K562 (cell line): Measurements from ENCODE around the gene MDM4. TPM values are rescaled to one million over a fixed set of nuclear protein-coding genes. Genes with fewer than 3 reads are reported as not detected.

Source experiments
- ATAC-seq: fragments of 200-7000 bp; cut with Tn5 transposase; 3 replicates; pipeline ENCODE4 v1.9.1; 2020; ENCODE audit warnings: moderate library complexity
- BruUV-seq: library from RNA; stranded (reverse); fragments of 400-500 nt; replicated peaks from 2 replicates; lab custom pipeline; 2021; lab: Mats Ljungman, UMichigan
- CTCF ChIA-PET: fragments of 300-600 bp; formaldehyde crosslinking; extraction: SDS; loops from one replicate; lab custom pipeline; 2021; ENCODE audit warnings: low intra/inter-chr PET ratio; lab: Yijun Ruan, JAX
- POLR2A ChIA-PET: fragments of 300-600, 350-650 bp; sonication (Branson Sonifier 250); formaldehyde crosslinking; extraction: SDS; loops from one replicate; lab custom pipeline; 2021; ENCODE audit warnings: antibody characterized with exemption, inconsistent platforms; lab: Yijun Ruan, JAX
- DNase-seq, 4 experiments: peaks; one replicate each; pipeline versions ENCODE4 v3.0.0 to v3.0.0-alpha.2; 2011 to 2018; ENCODE audit warnings: low spot score in 3 of 4, mixed read lengths in 3 of 4; ENCODE audit errors: extremely low read depth in 1 of 4
- FAIRE-seq: peaks from 2 replicates; lab custom pipeline; 2011; peaks lifted over from hg19 to GRCh38; lab: Jason Lieb, UNC
- H2AFZ ChIP-seq: 2 replicates; pipeline ENCODE4 v1.6.0; 2011; ENCODE audit warnings: low read depth, low read length, control low read depth, inconsistent platforms
- H3K27ac ChIP-seq: fragments of 200-600 bp; 3 replicates; pipeline ENCODE4 v1.8.0; 2011; ENCODE audit warnings: low read depth, mild to moderate bottlenecking, control low read depth, inconsistent platforms, low read length, moderate library complexity, mixed read lengths; ENCODE audit errors: extremely low read depth
- H3K27me3 ChIP-seq, 2 experiments: fragments of 300-600 bp in 1 of 2; 2 replicates in 1 of 2; 3 replicates in 1 of 2; pipeline versions ENCODE4 v1.6.0 to v1.8.0; 2011; ENCODE audit warnings: inconsistent platforms in 2 of 2, low read length in 2 of 2, mild to moderate bottlenecking in 1 of 2, mixed read lengths in 1 of 2, moderate library complexity in 1 of 2; ENCODE audit not compliant: control insufficient read depth in 2 of 2, insufficient read depth in 2 of 2
- H3K36me3 ChIP-seq: fragments of 300-600 bp; 3 replicates; pipeline ENCODE4 v1.8.0; 2011; ENCODE audit warnings: mild to moderate bottlenecking, low read length, inconsistent platforms; ENCODE audit not compliant: control insufficient read depth, insufficient read depth
- H3K4me1 ChIP-seq, 2 experiments: fragments of 200-600 bp in 1 of 2; replicated peaks in 1 of 2; 2 replicates in 1 of 2; 3 replicates in 1 of 2; pipeline versions ENCODE4 v1.5.1 to v1.8.0; 2011; ENCODE audit warnings: inconsistent platforms in 2 of 2, low read length in 2 of 2, mild to moderate bottlenecking in 1 of 2, mixed read lengths in 1 of 2, moderate library complexity in 1 of 2; ENCODE audit not compliant: control insufficient read depth in 2 of 2, insufficient read depth in 2 of 2
- H3K4me2 ChIP-seq: 2 replicates; pipeline ENCODE4 v1.6.1; 2011; ENCODE audit warnings: low read length, control low read depth, inconsistent platforms, mixed read lengths; ENCODE audit not compliant: insufficient read depth
- H3K4me3 ChIP-seq: fragments of 200-600 bp; sonication (generic), shearing (Covaris generic); 2 replicates; pipeline ENCODE4 v1.5.1; 2016; ENCODE audit warnings: control low read depth, inconsistent platforms
- H3K79me2 ChIP-seq: fragments of 200-600 bp; 3 replicates; pipeline ENCODE4 v1.8.0; 2011; ENCODE audit warnings: low read length, inconsistent platforms; ENCODE audit not compliant: control insufficient read depth, insufficient read depth
- H3K9ac ChIP-seq, 2 experiments: 2 replicates each; pipeline versions ENCODE4 v1.6.0 to v1.6.1; 2011; ENCODE audit warnings: low read depth in 2 of 2, low read length in 2 of 2, control low read depth in 1 of 2, inconsistent platforms in 1 of 2, mild to moderate bottlenecking in 1 of 2, mixed read lengths in 1 of 2; ENCODE audit not compliant: insufficient read depth in 1 of 2
- H3K9me1 ChIP-seq: one replicate; pipeline ENCODE4 v1.6.0; 2011; ENCODE audit warnings: inconsistent platforms, mild to moderate bottlenecking, low read length, moderate library complexity; ENCODE audit not compliant: control insufficient read depth, insufficient read depth
- H3K9me3 ChIP-seq: replicated peaks from 2 replicates; pipeline ENCODE4 v1.5.1; 2011; ENCODE audit warnings: low read depth, low read length, inconsistent platforms; ENCODE audit not compliant: control insufficient read depth, insufficient read depth
- H4K20me1 ChIP-seq: replicated peaks from 2 replicates; pipeline ENCODE4 v1.6.1; 2011; ENCODE audit warnings: low read length, inconsistent platforms, mixed read lengths; ENCODE audit not compliant: control insufficient read depth, insufficient read depth
- TRIM28 ChIP-seq: fragments of 450-650 bp; IDR thresholded peaks from 2 replicates; pipeline ENCODE4 v1.6.1; 2017
- ZBTB11 ChIP-seq, 3 experiments: fragments of 200-800 bp in 1 of 3; fragments of 250-450 bp in 1 of 3; fragments of 450-650 bp in 1 of 3; sonication (Bioruptor Pico) in 1 of 3; sonication (Bioruptor generic) in 1 of 3; formaldehyde crosslinking in 1 of 3; IDR thresholded peaks; 2 replicates each; pipeline versions ENCODE4 v1.6.1 to v1.8.0; 2016 to 2022; ENCODE audit warnings: mild to moderate bottlenecking in 2 of 3, missing genetic modification characterization in 2 of 3, missing compliant biosample characterization in 1 of 3, moderate library complexity in 1 of 3
- ZC3H11A ChIP-seq: IDR thresholded peaks from 2 replicates; pipeline ENCODE4 v1.6.1; 2012; ENCODE audit warnings: low read depth, low read length, improper control_type of control experiment
- WGBS: fragments of 100-300 bp; shearing (Covaris generic); methylation state at CpG from one replicate; pipeline ENCODE4 v1.1.6; 2016; ENCODE audit warnings: low coverage, mixed read lengths; ENCODE audit not compliant: insufficient coverage; ENCODE audit errors: missing lambda C conversion rate; 5-methylcytosine and 5-hydroxymethylcytosine counted together
- in situ Hi-C: fragments of 300-500 bp; cut with MboI; formaldehyde crosslinking; loops from 4 replicates; pipeline ENCODE4 v1.15.0; 2018; ENCODE audit warnings: inconsistent platforms, mixed read lengths
- intact Hi-C: fragments of 100-400 bp; cut with micrococcal nuclease; formaldehyde crosslinking; loops from 2 replicates; pipeline ENCODE4 v1.14.2; 2022
- polyA plus RNA-seq, 8 experiments: library from polyadenylated mRNA; depleted of rRNA in 4 of 8; stranded (reverse) in 5 of 8; unstranded in 3 of 8; fragments of >200 nt; fragmentation: Nextera tagmentation in 2 of 8; fragmentation: Illumina TruSeq in 1 of 8; extraction: Ambion mirVana in 2 of 8; extraction: Trizol in 1 of 8; gene quantifications; 2 replicates each; pipeline versions ENCODE4 v1.2.1 to v1.2.3, GENCODE V29; 2011 to 2014; ENCODE audit warnings: inconsistent platforms in 1 of 8, missing spikeins in 1 of 8
- total RNA-seq, 7 experiments: library from RNA; depleted of rRNA in 6 of 7; stranded (reverse); fragments of >200 nt in 6 of 7; fragmentation: Illumina TruSeq in 2 of 7; extraction: Trizol in 2 of 7; gene quantifications; 2 replicates each; pipeline versions ENCODE4 v1.2.1 to v1.2.3, GENCODE V29; 2011 to 2021; ENCODE audit warnings: low replicate concordance in 1 of 7

Gene MDM4
- total and polyA plus RNA-seq, 9 of the 15 experiments (the other 6 are each of a cell fraction or from before 2014, with no cell fraction given): 3.3 to 61.7 (median 21.2) TPM

DNA sequence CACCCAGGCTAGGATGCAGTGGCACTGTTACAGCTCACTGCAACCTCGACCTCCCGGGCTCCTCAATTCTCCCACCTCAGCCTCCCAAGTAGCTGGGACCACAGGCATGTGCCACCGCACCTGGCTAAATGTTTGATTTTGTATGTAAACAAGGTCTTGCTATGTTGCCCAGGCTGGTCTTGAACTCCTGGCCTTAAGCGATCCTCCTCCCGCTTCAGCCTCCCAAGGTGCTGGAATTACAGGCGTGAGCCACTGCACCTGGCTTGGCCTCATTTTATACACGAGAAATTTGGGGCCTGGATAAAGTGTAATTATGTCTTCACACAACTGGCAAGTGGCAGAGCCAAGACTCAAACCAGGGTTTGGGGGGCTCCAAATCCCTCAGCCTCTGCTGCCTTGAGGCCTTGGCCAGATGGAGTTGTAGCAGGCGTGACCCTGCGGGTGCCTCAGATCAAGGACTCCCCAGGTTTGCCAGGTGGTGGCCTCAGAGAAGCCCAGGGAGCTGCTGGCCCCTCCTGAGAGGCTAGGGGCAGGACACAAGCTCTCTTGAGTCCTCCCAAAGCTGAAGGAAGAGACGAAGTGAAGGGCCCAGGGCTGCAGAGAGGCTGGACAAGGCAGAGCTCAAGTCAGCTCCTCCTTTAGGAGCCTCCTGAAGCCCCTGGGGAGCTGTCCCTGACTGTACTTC, 61.7 kb downstream of the MDM4 start:
- H2AFZ ChIP-seq: no peak overlapping the region
- BruUV-seq: no TSS peak
- peaks cover 5 to 16% of the 10 kb centered on the region in 2 experiments; a peak in 3 of 5 replicates for H3K27me3 ChIP-seq
- H3K4me3 ChIP-seq: no peak overlapping the region
- no peaks in the 10 kb centered on the region for H3K36me3 ChIP-seq
- no peak overlapping the region for H3K4me2 ChIP-seq
- in situ Hi-C loops (no loop called here), intact Hi-C loops (no loop called here)
- ChIA-PET POLR2A (interaction anchor here (0.7 to 1.6 kb wide), 3 partner anchors 12 to 16 kb away, joined by 3 to 6 read pairs (median 4); no protein-coding TSS in a partner anchor), CTCF (no interaction called here)
- FAIRE-seq: no peak
- WGBS: 55% methylated on average over 10 of the region's 10 CpGs
- H3K9ac ChIP-seq: no peak overlapping the region
- no peaks in the 10 kb centered on the region for H3K9me1 ChIP-seq
- no peaks in the 10 kb centered on the region for H3K9me3 ChIP-seq
- H3K27ac ChIP-seq: no peak overlapping the region
- no peak; the same call in 1 of the 3 replicates for ATAC-seq
- H3K4me1 ChIP-seq: 0 out of 5 replicates have a peak, but pooled peaks cover 3% of the 10 kb centered on the region in 2 experiments
- no peak for DNase-seq
- H4K20me1 ChIP-seq: 0 out of 2 replicates have a peak, but pooled peaks cover 4% of the 10 kb centered on the region
- H3K79me2 ChIP-seq: no peaks in the 10 kb centered on the region
- no peak for TF ChIP-seq ZBTB11 (CRISPR knock-in tag; IDR thresholded peaks at IDR 0.05)
- TF ChIP-seq TRIM28: no peak
- TF ChIP-seq ZC3H11A: no peak
